Measurements from ENCODE around the gene FOXP4.

DNA sequence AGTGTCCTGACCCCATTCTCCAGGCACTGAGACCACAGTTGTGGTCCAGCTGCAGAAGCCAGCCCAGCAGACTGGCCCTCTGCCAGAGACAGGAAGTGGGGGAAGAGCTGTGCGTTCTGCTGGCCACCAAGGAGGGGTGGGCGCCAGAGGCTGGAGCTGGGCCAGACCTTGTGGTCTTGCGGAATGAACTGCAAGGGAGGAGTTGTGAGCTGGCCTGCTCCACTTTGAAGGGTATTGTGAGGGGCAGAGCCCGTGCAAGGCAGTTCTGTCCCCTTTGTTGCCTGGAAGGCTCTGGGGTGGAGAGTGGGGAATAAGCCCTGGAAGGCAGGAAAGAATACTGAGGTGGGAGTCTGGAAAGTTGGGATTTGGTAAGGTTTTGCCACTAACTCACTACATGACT is 88.5 kb downstream of the FOXP4 start:
- TF ChIP-seq CTCF (IDR thresholded peaks at IDR 0.05; ENCODE audit: low read depth, low read length, missing input control), result no peak
- no peak for TF ChIP-seq MAX (IDR thresholded peaks at IDR 0.05)
- no peak for TF ChIP-seq SP1 (IDR thresholded peaks at IDR 0.05)
- TF ChIP-seq, protein P1, sequence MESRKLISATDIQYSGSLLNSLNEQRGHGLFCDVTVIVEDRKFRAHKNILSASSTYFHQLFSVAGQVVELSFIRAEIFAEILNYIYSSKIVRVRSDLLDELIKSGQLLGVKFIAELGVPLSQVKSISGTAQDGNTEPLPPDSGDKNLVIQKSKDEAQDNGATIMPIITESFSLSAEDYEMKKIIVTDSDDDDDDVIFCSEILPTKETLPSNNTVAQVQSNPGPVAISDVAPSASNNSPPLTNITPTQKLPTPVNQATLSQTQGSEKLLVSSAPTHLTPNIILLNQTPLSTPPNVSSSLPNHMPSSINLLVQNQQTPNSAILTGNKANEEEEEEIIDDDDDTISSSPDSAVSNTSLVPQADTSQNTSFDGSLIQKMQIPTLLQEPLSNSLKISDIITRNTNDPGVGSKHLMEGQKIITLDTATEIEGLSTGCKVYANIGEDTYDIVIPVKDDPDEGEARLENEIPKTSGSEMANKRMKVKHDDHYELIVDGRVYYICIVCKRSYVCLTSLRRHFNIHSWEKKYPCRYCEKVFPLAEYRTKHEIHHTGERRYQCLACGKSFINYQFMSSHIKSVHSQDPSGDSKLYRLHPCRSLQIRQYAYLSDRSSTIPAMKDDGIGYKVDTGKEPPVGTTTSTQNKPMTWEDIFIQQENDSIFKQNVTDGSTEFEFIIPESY (IDR thresholded peaks at IDR 0.05), result no peak
- no peak for TF ChIP-seq RAD21 (IDR thresholded peaks at IDR 0.05)
- TF ChIP-seq, protein P2, sequence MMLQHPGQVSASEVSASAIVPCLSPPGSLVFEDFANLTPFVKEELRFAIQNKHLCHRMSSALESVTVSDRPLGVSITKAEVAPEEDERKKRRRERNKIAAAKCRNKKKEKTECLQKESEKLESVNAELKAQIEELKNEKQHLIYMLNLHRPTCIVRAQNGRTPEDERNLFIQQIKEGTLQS (IDR thresholded peaks at IDR 0.05), result no peak
- TF ChIP-seq REST (IDR thresholded peaks at IDR 0.05), result no peak
- no peak for TF ChIP-seq RXRA (IDR thresholded peaks at IDR 0.05)
- TF ChIP-seq FOXA2 (IDR thresholded peaks at IDR 0.05), result no peak
- TF ChIP-seq TAF1 (conservative IDR thresholded peaks at IDR 0.05), result no peak
- no peak for TF ChIP-seq EGR1 (IDR thresholded peaks at IDR 0.05; ENCODE audit: low read depth in 2 of 2)

Measured in liver (tissue), 3 donors.